HEK293T (cell line): ENCODE measurements around the gene NDUFAF4.

Experiments
- CTCF ChIA-PET: fragments of 350-600 bp; formaldehyde crosslinking; extraction: SDS; loops from one replicate; lab custom pipeline; 2021; ENCODE audit warnings: antibody characterized with exemption, inconsistent platforms; lab: Yijun Ruan, JAX
- POLR2A ChIA-PET: fragments of 350-600 bp; formaldehyde crosslinking; extraction: SDS; loops from one replicate; lab custom pipeline; 2020; ENCODE audit warnings: antibody characterized with exemption, inconsistent platforms; lab: Yijun Ruan, JAX
- DNase-seq: peaks from one replicate; pipeline ENCODE4 v3.0.0; 2012; ENCODE audit warnings: mixed read lengths; ENCODE audit errors: extremely low spot score
- CTBP1 ChIP-seq: fragments of 450-650 bp; IDR thresholded peaks from 2 replicates; pipeline ENCODE4 v1.6.1; 2016; ENCODE audit warnings: borderline replicate concordance
- ELF4 ChIP-seq: fragments of 450-650 bp; IDR thresholded peaks from 2 replicates; pipeline ENCODE4 v1.6.1; 2017; ENCODE audit warnings: antibody characterized with exemption
- FOXK2 ChIP-seq: fragments of 450-650 bp; IDR thresholded peaks from 2 replicates; pipeline ENCODE4 v1.6.1; 2016; ENCODE audit warnings: mild to moderate bottlenecking
- FOXM1 ChIP-seq: fragments of 450-650 bp; IDR thresholded peaks from 2 replicates; pipeline ENCODE4 v1.6.1; 2017; ENCODE audit warnings: mild to moderate bottlenecking, borderline replicate concordance
- L3MBTL2 ChIP-seq: fragments of 450-650 bp; conservative IDR thresholded peaks from 2 replicates; pipeline ENCODE4 v1.6.1; 2016; ENCODE audit warnings: mild to moderate bottlenecking
- LEF1 ChIP-seq: fragments of 450-650 bp; IDR thresholded peaks from 2 replicates; pipeline ENCODE4 v1.6.1; 2017; ENCODE audit warnings: mild to moderate bottlenecking, borderline replicate concordance
- NFRKB ChIP-seq: fragments of 450-650 bp; IDR thresholded peaks from 2 replicates; pipeline ENCODE4 v1.6.1; 2016; ENCODE audit warnings: mild to moderate bottlenecking, moderate library complexity
- PKNOX1 ChIP-seq: fragments of 450-650 bp; IDR thresholded peaks from 2 replicates; pipeline ENCODE4 v1.6.1; 2016
- SP1 ChIP-seq: fragments of 450-650 bp; IDR thresholded peaks from 2 replicates; pipeline ENCODE4 v1.6.1; 2017
- SUZ12 ChIP-seq: fragments of 450-650 bp; IDR thresholded peaks from 2 replicates; pipeline ENCODE4 v1.6.1; 2016; ENCODE audit warnings: mild to moderate bottlenecking
- ZNF384 ChIP-seq: fragments of 450-650 bp; IDR thresholded peaks from 2 replicates; pipeline ENCODE4 v1.6.1; 2016

The NDUFAF4 gene

GRCh38 chr6:96844530-96844929 is 53.2 kb downstream of the NDUFAF4 start:
- CTCF ChIA-PET = no interaction called here
- no peak for DNase-seq
- no peak for TF ChIP-seq FOXK2
- TF ChIP-seq LEF1 = no peak
- no peak for TF ChIP-seq CTBP1
- TF ChIP-seq ZNF384 = no peak
- TF ChIP-seq SUZ12 = no peak
- no peak for TF ChIP-seq ELF4
- TF ChIP-seq FOXM1 = no peak
- no peak for TF ChIP-seq PKNOX1
- TF ChIP-seq SP1 = no peak
- TF ChIP-seq NFRKB = no peak
- TF ChIP-seq L3MBTL2 = no peak
- POLR2A ChIA-PET = no interaction called here

- POLR2A ChIA-PET = interaction anchor here (0.5 kb wide), 1 partner anchor 80 kb away, joined by 3 read pairs; no protein-coding TSS in a partner anchor
- CTCF ChIA-PET = no interaction called here
- no peak for TF ChIP-seq SP1
- TF ChIP-seq LEF1 = no peak
- no peak for TF ChIP-seq NFRKB
- TF ChIP-seq PKNOX1 = 0 out of 2 replicates have a peak, but pooled peaks have one; percentile 27
- DNase-seq = peak; percentile 15
Observed at GRCh38 chr6:96841345-96841744, 56.3 kb downstream of the NDUFAF4 start.
